ENCODE results near the gene ENOX1.

ENOX1 gene

GRCh38 chr13:43767341-43767931 lies 19.3 kb downstream of the ENOX1 start:
- H2AFZ ChIP-seq (ENCODE audit: low read depth, low read length): no peak overlapping the region
- no peaks in the 10 kb centered on the region for H3K36me3 ChIP-seq (replicated peaks; ENCODE audit: low read depth, low read length)
- H3K9me3 ChIP-seq (ENCODE audit: insufficient read depth, low read length): no peaks in the 10 kb centered on the region
- TF ChIP-seq EZH2phosphoT487 (IDR thresholded peaks at IDR 0.05; ENCODE audit: low read depth): no peak
- no peak for TF ChIP-seq CTCF (IDR thresholded peaks at IDR 0.05; ENCODE audit: low read depth, low read length)
- H3K4me3 ChIP-seq (ENCODE audit: low read length): no peak overlapping the region
- H4K20me1 ChIP-seq (ENCODE audit: insufficient read depth, low read length): no peaks in the 10 kb centered on the region
- H3K4me2 ChIP-seq (ENCODE audit: low read length): no peak overlapping the region
- H3K27ac ChIP-seq (ENCODE audit: low read length): no peak overlapping the region
- H3K4me1 ChIP-seq (ENCODE audit: low read length): no peaks in the 10 kb centered on the region
- H3K27me3 ChIP-seq (ENCODE audit: low read depth, low read length): no peaks in the 10 kb centered on the region; the same call in 1 of the 2 replicates
- no peaks in the 10 kb centered on the region for H3K79me2 ChIP-seq (ENCODE audit: low read length)
- no peak overlapping the region for H3K9ac ChIP-seq (ENCODE audit: low read length)

DNA sequence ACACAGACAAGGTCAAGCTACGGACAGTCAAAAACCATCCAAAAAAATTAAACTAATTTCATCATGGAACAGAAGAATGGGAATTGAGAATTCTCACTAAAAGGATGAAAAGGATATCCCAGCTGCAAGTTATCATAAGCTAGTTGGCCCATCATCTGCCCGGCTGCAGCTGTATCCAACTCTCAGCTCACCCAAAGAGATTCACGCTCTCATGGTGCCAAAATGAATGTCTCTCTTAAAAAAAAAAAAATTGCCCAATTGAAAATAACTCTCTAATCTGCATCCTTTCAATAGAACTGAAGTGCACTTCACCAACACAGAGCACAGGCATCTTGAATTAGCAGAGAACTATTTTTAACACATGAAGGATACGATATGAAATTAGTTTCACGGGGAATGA lies 20.0 kb downstream of the ENOX1 start:
- no peaks in the 10 kb centered on the region; the same call in 1 of the 2 replicates for H3K27me3 ChIP-seq (ENCODE audit: low read depth, low read length)
- no peak overlapping the region for H3K4me3 ChIP-seq (ENCODE audit: low read length)
- no peaks in the 10 kb centered on the region for H3K36me3 ChIP-seq (replicated peaks; ENCODE audit: low read depth, low read length)
- H3K4me1 ChIP-seq (ENCODE audit: low read length): no peaks in the 10 kb centered on the region
- H3K27ac ChIP-seq (ENCODE audit: low read length): no peak overlapping the region
- no peak overlapping the region for H3K4me2 ChIP-seq (ENCODE audit: low read length)
- no peaks in the 10 kb centered on the region for H4K20me1 ChIP-seq (ENCODE audit: insufficient read depth, low read length)
- no peak overlapping the region for H2AFZ ChIP-seq (ENCODE audit: low read depth, low read length)
- H3K9ac ChIP-seq (ENCODE audit: low read length): no peak overlapping the region
- TF ChIP-seq CTCF (IDR thresholded peaks at IDR 0.05; ENCODE audit: low read depth, low read length): no peak
- no peak for TF ChIP-seq EZH2phosphoT487 (IDR thresholded peaks at IDR 0.05; ENCODE audit: low read depth)
- H3K79me2 ChIP-seq (ENCODE audit: low read length): no peaks in the 10 kb centered on the region
- H3K9me3 ChIP-seq (ENCODE audit: insufficient read depth, low read length): no peaks in the 10 kb centered on the region

DNA sequence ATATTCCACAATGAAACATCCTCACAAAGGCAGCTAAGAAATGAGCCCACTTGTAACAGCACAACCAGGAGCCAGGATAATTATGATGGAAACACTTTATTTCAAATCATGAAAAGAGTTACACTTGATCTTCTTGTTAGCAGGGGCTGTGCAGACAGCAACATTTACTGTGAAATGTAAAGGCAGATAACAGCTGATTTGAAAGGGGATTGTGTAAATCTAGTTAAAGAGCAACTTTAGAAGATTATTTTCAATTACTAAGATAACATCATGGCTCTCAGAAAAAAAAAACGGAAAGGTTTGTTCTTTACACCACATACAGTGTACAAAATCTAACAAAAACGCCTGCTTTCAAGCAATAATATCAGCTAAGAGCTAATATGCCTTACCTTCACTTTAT lies 22.4 kb downstream of the ENOX1 start:
- Histone ChIP-seq H3K79me2 (ENCODE audit: low read length) (no peaks in the 10 kb centered on the region), H3K9me3 (ENCODE audit: insufficient read depth, low read length) (no peaks in the 10 kb centered on the region), H2AFZ (ENCODE audit: low read depth, low read length) (no peak overlapping the region), H3K9ac (ENCODE audit: low read length) (no peak overlapping the region), H3K4me3 (ENCODE audit: low read length) (no peak overlapping the region), H4K20me1 (ENCODE audit: insufficient read depth, low read length) (no peaks in the 10 kb centered on the region), H3K27ac (ENCODE audit: low read length) (no peak overlapping the region), H3K36me3 (replicated peaks; ENCODE audit: low read depth, low read length) (no peaks in the 10 kb centered on the region), H3K4me1 (ENCODE audit: low read length) (no peaks in the 10 kb centered on the region), H3K4me2 (ENCODE audit: low read length) (no peak overlapping the region), H3K27me3 (ENCODE audit: low read depth, low read length) (no peaks in the 10 kb centered on the region; the same call in 1 of the 2 replicates)
- no peak for TF ChIP-seq CTCF (IDR thresholded peaks at IDR 0.05; ENCODE audit: low read depth, low read length)
- no peak for TF ChIP-seq EZH2phosphoT487 (IDR thresholded peaks at IDR 0.05; ENCODE audit: low read depth)

DNA sequence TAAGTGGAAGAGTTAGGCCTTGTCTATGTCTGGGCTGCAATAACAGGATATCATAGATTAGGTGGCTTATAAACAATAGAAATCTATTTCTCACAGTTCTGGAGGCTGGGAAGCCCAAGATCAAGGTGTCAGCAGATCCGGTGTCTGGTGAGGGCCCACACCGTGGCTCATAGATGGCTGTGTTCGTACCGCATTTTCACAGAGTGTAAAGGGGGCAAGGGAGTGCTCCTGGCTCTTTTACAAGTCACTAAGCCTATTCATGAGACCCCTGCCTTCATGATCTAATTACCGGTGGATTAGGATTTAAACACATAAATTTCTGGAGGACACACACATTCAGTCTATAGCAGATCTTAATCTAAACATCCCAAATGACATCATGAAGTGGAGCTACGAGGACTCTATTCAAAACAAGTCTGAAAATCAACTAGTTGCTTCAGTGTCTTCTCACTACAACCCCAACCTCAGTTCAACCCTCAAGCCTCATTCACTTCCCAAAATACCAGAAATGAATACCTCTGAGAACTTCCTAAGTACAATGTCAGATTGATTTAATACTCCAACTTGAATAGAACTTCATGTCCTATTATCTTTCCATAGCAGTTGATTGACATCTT lies 23.5 kb downstream of the ENOX1 start:
- no peaks in the 10 kb centered on the region; the same call in 1 of the 2 replicates for H3K27me3 ChIP-seq (ENCODE audit: low read depth, low read length)
- no peaks in the 10 kb centered on the region for H3K9me3 ChIP-seq (ENCODE audit: insufficient read depth, low read length)
- peaks cover 3% of the 10 kb centered on the region; the same call in 1 of the 2 replicates for H3K4me1 ChIP-seq (ENCODE audit: low read length)
- no peak overlapping the region for H3K4me3 ChIP-seq (ENCODE audit: low read length)
- no peaks in the 10 kb centered on the region for H4K20me1 ChIP-seq (ENCODE audit: insufficient read depth, low read length)
- H3K36me3 ChIP-seq (replicated peaks; ENCODE audit: low read depth, low read length): no peaks in the 10 kb centered on the region
- no peak overlapping the region for H2AFZ ChIP-seq (ENCODE audit: low read depth, low read length)
- H3K79me2 ChIP-seq (ENCODE audit: low read length): no peaks in the 10 kb centered on the region
- H3K4me2 ChIP-seq (ENCODE audit: low read length): no peak overlapping the region
- H3K27ac ChIP-seq (ENCODE audit: low read length): no peak overlapping the region
- no peak overlapping the region for H3K9ac ChIP-seq (ENCODE audit: low read length)
- TF ChIP-seq CTCF (IDR thresholded peaks at IDR 0.05; ENCODE audit: low read depth, low read length): no peak
- TF ChIP-seq EZH2phosphoT487 (IDR thresholded peaks at IDR 0.05; ENCODE audit: low read depth): no peak
